GM18499 (cell line): Measurements from ENCODE around the gene TRAPPC2.

Experiments used
- ATAC-seq: cut with Tn5 transposase; IDR thresholded peaks from one replicate; pipeline ENCODE4 v1.9.1; 2021; ENCODE audit warnings: moderate number of reproducible peaks; ENCODE audit not compliant: insufficient read depth, unreplicated experiment

The TRAPPC2 gene

DNA sequence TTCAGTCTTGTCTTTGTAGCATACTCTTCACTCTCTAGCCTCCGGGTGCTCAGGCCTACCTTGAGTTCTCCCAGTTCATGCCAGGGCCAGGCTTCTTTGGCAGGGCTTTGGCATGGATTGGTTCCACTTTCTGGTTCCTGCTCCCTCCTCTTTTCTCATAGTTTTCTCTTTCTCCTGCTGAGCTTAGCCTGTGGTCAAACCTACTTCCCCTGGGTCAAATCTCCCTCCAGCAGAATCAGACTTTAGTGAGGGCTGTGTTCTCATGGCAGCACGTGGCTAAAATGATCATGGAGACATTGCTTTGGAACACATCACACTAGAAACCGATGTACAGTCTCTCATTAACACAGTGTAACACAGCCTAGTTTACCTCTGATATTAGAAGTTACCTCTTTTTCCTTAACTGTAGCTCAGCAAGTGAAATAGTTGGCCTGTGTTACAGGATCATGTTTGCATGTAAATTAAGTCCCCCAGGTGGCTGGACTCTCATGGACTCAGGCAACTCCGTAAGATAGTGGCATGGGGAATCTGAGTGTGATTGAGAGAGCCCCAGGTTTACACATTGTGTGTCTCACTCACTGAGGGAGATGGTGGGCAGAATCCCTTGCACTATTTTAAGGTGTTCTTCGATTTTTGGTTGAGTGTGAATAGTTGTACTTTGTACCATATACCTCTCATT, 32.2 kb downstream of the TRAPPC2 start:
- ATAC-seq: no peak

DNA sequence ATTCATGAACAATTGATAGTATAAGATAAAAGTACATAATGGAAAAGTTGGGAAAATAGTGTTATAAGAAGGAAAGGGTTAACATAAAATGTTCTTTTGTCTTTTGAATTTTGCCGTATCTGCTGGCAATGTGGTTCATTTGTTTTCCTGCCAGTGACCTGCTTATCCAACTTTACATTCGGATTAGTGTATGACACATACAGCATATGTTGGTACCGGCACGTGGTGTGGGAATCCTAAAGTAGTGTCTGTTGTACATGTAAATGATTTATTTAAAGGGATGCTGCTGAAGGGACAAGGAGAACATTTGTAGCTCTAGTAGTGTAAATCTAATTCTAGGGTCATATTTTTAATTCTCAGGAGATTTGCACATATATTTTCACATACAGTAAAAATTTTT, 34.0 kb downstream of the TRAPPC2 start:
- no peak for ATAC-seq

DNA sequence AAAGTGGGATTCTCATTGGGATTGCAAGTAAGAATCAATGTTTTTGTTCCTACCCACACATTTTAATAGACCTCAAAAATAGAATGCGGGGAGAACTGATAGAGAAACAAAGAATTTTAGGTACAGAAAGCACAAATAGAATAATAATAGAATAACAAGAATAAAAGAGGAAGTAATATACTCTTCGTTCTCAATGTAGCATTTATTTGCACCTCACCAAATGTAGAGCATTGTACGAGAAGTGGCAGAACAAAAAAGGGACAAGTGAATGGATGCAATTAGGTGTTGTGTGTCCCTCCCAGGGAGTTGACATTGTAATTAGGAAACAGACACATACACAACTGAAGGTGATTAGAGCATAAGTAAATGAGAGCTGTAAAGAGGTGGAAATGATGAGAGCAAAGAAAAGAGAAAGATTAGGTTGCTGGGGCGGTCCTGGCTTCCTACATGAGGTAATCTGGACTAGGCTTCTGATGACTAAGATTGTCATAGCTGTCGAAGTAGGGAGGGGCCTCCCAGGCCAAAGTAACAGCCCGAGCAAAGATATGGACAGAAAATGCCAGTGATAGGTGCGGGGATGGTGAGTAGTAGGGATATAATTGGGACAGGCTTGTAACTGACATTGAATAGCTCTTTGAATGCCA, 35.1 kb downstream of the TRAPPC2 start:
- ATAC-seq: no peak

DNA sequence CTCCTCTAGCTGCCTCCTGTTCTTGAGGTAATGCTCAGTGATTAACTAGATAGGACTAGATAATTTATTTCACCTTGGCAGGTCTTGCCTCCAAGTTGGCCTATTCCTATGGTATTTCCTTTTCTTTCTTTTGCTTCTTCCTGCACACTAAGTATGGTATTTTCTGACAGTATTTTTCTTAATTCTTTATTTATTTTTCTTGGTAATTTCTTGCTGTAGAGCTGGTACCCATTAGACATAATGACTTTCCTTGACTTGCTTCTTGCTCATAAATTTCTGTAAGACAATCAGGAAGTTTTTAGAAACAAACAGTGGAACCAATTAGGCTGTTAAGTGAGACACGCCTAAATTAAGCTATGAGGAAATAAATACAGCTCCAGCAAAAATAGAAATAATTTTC, 36.0 kb downstream of the TRAPPC2 start:
- no peak for ATAC-seq

DNA sequence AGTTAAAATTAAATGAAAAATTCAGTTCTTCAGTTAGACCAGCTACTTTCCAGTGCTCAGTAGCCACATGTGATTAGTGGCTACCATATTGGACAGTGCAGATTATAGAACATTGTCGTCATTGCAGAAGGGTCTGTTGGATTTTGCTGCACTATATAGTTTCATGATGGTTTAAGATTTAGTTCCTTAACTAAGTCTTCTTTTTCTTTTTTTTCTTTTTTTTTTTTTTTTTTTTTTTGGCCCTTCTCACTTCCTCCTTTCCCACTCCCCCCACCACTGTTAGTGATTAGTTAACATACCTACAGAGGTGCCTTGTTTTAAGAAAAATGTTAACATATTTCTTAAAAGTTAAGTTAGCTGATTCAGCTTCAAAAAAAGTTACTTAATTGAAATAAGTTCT, 36.4 kb downstream of the TRAPPC2 start:
- no peak for ATAC-seq

DNA sequence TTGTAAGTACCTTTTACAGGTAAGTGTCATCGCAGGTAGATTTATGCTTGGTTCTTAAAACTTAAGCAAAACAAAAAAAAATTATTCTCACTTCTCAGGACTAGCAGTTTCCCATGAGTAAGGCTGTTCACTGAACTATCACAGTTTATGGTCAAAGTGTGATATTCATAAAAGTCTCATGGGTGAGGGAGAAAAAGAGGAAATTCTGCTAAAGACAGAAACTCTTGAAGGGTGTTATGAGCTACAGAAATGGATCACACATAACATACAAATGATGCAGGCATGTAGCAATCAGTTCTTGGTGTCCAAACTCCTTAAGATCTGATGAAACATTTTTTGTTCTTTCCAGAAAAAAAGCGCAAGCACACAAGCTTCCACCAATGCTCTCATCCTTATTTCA, 37.0 kb downstream of the TRAPPC2 start:
- peak; percentile 57 for ATAC-seq

DNA sequence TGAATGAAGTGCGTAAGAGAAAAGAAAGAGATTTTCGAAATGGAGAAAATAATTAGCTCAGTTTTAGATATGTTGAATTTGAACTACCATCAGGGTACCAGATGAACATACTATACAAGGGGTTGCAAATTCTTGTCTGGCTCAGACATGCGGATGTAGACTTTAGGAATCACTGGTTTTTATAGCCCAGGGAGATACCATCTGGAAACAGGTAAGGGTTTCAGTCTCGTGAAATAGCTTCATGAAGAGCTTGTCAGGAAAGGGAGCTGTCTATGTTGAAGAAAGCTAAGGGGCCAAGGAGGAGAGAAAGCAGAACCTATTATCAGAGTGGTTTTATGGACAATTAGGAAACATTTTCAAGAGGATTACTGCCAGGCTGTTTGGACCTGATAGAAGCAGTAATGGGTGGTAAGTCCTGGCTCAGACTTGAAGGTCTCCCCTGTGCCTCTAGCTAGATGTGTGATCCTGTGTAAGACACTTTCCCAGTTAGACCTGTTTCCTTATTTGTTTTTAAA, 38.8 kb downstream of the TRAPPC2 start:
- no peak for ATAC-seq

DNA sequence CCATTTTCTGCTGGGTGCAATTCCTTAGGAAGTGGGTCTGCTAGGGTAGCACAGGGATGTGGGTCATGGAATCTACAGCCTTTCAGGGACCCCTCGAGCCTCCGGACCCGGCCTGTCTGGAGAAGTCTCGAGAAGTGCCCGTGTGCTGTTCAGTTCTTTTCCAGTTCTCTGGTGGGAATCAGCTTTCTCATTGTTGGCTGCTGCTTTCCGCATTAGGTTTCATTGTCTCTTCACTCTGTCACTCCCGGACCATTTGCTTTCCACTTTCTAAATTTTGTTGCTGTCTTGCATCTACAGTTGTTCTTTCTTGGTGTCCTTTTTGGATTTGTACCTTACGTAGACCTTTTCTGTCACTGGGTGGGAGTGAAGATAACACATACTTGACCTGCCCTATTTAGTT, 39.4 kb downstream of the TRAPPC2 start:
- ATAC-seq: no peak

DNA sequence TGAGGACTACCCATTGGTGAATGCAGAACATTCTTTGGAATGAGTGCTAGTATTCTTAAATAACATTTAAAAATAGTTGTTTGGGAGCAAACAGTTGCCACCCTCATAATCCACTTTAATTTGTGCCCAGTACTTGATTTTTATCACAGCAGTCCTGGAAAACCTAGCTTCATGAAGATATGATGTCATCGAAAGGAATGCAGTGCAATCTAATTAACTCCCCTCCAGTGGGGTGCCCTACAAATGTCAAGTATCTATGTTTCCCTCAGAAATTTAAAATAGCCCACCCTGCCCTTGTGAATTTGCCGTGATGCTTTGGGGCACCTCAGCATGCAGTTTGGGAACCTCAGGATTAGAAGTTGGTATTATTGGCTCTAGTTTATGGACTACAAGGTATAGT, 40.1 kb downstream of the TRAPPC2 start:
- ATAC-seq: no peak

DNA sequence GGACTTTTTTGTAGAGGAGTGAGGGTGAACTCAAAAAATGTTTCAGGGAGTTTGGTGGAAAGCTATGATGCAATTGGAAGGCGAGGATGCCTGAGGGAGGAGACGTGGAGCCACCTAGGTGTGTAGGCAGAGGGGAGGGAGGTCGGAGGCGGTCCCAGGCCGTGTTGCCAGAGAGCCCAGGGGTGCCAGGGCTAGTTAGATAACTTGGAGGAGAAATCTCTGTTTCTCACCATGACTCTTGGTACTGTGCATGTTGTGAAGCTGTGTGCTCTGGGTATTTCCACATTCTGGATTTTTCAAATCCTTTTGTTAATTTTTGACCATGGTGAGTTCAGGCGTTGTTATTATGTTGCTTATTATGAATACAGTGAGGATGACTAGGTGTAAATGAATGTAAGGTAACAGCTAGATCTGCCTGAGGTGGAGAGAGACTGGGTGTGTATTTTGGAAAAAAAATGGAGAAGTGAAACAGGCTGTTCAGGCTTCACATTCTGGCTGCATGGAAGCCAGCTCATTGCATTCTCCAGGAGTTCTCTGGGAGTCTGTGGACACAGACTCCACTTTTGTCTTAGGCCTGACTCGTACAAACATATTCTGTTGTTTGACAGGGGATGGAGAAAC, 41.0 kb downstream of the TRAPPC2 start:
- no peak for ATAC-seq

DNA sequence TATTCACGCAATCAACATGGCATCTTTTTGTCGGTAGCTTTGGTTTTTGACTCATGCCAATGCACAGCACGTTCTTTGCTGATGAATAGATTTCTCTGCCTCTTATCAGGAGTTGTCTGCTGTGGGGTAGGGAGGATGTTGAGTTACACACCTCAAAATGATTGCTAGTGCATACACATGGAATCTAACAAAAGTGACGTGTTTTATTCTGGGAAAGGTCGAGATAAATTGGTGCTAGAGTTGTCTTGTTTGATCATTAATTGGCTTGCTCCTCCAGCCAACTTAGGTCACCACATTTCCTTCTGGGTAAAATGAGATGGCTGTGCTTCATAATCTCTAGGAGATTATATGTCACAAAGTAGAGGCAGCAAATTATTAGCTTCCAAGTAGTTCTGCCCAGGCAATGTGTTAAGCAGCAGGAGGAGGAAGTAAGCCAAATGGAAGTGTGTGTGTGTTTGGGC, 41.6 kb downstream of the TRAPPC2 start:
- ATAC-seq: no peak

DNA sequence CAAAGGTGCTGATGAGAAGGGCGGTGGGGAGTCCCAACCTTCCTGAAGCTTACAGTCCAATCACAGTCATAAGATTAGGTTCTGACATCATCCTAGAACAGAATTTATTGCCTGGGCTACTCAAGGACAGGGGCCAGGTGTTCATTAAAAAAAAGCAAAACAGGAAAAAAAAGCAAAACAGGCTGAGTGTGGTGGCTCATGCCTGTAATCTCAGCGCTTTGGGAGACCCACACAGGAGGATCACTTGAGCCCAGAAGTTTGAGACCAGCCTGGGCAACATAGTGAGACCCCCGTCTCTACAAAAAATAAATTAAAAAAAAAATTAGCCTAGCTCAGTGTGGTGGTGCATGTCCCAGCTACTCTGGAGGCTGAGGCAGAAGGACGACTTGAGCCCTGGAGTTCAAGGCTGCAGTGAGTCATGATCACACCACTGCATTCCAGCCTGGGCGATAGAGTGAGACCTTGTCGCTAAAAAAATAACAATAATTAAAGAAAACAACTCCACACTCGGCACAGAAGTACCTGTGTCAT, 42.5 kb downstream of the TRAPPC2 start:
- ATAC-seq: no peak

DNA sequence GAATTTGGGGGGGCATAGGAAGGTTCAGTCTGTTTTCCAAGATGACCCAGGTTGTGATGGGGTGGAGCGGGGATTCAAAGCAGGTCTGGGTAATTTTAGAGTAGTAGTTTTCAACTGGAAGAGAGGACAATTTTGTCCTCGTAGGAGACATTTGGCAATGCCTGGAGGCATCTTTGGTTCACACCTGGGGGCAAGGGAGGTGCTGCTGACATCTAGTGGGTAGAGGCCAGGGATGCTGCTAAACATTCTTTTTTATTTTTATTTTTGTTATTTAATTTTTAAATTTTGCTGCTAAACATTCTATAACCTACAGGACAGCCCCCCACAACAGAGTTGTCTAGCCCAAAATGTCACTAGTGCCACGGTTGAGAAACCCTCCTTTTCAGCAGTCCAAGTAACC, 43.6 kb downstream of the TRAPPC2 start:
- ATAC-seq: no peak

DNA sequence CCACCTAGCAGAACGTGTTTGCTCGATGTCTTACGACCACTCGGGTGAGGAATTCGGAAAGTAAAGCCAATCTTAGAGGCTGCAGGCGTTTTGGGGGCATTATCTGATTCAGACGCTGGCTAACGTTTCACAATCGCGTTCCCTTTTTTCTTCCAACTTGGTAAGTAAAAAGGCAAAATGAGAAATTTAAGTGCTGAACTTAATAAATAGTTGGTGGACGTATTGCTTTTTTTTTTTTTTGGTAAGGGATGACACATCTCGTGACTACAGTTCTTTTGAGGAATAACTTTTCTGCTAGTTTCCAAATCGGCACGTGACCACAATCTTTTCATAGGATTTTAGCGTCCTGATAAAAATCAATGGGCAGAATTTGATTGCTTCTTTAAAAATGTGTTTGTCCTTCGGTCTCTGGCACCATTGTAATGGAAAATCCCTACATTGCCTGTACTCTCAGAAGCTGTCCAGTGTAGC, 44.6 kb downstream of the TRAPPC2 start:
- ATAC-seq: no peak

DNA sequence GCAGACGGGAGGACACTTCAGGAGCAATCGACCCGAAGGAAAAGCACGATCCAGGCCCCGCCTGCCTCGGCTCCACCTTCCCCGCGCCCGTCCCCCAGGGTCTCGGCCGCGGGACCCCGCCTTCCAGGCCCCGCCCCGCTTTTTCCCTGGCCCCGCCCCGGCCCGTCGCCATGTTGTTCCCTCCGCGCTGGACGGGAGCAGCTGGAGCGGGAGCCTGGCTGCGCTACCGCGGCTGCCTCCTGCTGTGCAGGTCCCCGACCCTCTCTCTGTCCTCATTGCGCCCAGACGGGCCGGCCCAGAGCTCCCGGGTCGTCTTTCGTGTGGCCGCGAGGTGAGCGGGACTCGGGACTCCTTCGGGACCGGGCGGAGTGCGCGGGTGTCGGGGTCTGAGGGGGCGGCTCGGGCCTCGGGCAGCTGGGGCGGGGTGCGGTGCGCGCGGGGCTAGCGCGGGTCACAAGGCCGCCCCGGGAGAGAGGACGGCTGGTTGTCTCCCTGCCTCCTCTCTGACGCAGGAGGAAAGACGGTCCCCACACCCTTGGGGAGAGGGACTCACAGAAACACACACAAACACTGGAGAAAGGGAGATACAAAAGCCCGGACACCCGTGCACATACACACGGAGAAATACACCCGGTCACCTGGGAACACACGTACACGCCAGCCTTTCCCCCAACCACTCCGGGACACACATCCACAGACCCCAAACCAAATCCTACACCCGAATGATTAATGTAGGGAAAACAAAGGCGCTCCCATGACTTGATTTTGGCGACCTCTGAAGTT, 45.3 kb downstream of the TRAPPC2 start, which contains the start of gene RAB9A:
Gene RAB9A (plus strand): TSS at position 171 of the 783 bp plus-strand sequence. CDS start 19,619 bp downstream, outside the sequence.
- ATAC-seq: no peak

DNA sequence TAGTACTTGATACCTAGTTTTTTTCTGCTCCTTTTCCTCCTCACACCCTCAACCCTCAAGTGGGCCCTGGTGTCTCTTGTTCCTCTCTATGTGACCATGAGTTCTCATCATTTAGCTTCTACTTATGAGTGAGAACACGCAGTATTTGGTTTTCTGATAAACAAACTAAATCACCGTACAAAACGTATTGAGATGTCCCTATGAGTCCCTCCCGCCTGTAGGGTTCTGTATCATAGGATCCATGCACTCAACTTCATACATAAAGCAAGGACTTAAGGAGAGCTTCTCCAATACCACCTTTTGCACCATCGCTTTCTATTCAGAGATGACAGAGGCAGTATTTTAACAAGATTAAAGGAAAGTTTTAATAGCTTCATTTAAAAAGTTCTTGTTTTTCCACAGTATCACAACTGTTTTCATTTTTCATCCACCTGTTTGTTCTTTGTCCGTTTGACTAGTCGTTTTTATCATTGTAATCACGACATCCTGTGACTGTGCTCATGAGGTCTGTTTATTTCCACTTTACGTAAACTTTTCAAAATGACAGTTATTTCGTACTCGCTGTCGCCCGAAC, 45.9 kb downstream of the TRAPPC2 start:
- ATAC-seq: no peak

DNA sequence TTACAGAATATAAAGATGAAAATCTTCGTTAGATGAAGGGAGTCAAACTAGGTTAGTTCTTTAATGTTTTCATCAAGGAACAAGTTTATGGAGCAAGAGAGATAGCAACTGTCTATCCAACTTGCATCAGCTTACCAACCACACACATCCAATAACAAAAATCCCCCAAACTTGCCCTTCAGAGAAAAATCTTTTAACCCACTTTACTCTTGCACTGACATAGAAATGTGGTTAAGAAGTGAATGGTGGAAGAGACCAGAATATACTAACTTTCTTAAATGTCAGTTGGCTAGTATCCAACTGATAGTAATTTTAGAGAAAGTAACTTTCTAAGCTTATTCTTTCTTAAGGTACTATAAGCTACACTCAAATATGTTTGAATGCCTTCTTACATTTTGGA, 47.2 kb downstream of the TRAPPC2 start:
- ATAC-seq: no peak

DNA sequence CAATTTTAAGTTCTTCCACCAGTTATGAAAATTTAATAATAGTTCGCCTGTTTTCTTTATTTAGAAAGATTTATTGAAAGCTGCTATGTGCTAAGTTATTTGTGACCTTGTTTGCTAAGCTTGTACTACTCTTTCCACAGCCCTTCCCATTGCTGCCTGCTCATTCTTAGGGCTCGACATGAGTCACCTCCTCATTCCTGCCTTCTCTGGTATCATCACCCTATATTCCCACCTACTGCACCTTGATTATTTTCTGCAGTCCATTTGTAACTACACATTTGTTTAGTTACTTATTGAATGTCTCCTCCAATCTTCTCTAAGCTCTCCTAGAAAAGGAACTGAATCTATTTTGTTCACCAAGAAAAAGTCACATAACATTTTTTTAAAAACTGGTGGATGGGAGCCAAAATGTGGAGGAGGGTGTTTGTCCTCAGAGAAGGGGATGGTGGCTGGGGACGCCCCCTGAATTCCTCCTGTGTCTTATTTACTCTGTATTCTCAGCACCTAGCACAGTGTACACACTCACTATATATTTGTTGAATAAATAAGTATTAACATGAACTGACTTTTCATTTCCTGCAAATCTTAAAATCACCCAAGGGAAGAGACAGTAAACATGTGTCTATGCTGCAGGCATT, 49.2 kb downstream of the TRAPPC2 start:
- ATAC-seq: no peak

DNA sequence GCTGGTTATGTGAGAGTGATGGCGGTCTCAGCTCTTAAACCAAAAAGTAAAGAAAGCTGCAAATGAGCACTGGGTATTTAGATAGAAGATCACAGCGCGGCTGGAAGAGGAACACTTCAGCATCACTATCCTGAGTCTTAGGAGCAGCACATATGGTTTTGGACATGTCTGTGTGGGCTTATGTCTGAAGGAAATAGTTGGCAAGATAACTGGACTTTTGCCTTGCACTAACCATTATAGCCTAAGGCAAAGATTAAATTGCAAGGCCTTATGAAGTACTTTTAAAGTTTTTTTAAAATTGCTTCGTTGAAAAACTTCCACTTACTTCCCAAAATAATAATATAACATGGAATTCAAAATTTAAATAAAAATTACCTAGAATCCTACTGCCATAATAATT, 50.1 kb downstream of the TRAPPC2 start:
- ATAC-seq: no peak
